GM18867 (cell line): Measurements from ENCODE around the gene MAPRE3.
"Not testable (repeated sequence)": the region's sequence is repeated elsewhere in the genome, so short reads cannot be mapped to it uniquely, and the experiment has no call there.

Source experiments
- ATAC-seq: cut with Tn5 transposase; IDR thresholded peaks from one replicate; pipeline ENCODE4 v1.9.1; 2021; ENCODE audit warnings: mild to moderate bottlenecking, moderate library complexity; ENCODE audit not compliant: unreplicated experiment

The MAPRE3 gene

GRCh38 chr2:26970244-26970927 lies at the start of gene MAPRE3:
MAPRE3 (plus strand) TSS chr2:26970637; CDS start chr2:27022219, 51,582 bp downstream.
- peak; percentile 83 for ATAC-seq

GRCh38 chr2:26921323-26921722 lies 49.1 kb upstream of the MAPRE3 start:
- no peak for ATAC-seq

DNA sequence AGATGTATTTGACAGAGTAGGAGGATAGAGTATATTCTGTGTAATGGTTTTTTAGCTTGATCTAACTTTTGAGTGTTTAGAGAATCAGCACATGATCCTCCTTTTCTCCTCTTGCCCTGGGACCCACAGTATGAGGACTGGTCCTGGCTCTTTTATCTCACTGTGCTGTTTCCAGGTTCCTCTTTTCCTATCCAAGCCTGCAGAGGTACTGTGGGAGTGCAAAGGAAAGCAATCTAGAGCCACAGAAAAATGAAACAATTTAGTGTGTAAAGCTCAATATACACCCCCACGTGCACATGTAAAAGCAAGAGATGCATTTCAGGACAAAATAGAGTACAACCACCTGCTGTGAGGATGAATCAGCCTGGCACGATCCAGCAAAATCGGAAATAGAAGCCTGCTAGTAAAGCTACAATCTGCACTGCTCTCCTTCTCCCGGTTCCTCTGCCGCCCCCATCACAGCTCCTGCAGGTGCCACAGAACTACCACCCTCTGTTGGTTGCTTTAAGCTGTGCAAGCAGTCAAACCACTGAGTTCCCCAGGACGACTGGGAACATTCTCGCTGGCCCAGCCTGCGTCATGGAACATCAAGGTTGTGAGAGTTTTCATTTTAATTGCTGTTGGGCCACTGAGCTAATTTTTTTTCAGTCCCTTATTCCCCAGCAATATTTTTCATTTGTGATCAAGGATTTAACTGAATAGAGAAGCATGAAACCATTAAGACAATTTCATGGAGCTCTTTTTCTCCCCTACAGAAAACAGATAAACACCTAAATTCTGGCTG lies 47.8 kb upstream of the MAPRE3 start:
- ATAC-seq = no peak

DNA sequence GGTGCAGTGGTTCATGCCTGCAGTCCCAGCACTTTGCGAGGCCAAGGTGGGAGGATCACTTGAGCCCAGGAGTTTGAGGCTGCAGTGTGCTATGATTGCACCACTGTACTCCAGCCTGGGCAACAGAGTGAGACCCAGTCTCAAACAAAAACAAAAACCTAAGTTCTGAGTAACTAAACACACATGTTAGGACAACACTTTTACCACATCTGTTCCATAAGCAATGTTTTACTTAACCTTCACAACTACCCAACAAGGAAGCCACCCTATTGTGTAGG lies 47.3 kb upstream of the MAPRE3 start:
- not testable (repeated sequence) for ATAC-seq

GRCh38 chr2:26924731-26925099 lies 45.7 kb upstream of the MAPRE3 start:
- ATAC-seq = no peak

GRCh38 chr2:26925100-26925791 lies 45.2 kb upstream of the MAPRE3 start:
- no peak for ATAC-seq

GRCh38 chr2:26927221-26927620 lies 43.2 kb upstream of the MAPRE3 start:
- no peak for ATAC-seq

DNA sequence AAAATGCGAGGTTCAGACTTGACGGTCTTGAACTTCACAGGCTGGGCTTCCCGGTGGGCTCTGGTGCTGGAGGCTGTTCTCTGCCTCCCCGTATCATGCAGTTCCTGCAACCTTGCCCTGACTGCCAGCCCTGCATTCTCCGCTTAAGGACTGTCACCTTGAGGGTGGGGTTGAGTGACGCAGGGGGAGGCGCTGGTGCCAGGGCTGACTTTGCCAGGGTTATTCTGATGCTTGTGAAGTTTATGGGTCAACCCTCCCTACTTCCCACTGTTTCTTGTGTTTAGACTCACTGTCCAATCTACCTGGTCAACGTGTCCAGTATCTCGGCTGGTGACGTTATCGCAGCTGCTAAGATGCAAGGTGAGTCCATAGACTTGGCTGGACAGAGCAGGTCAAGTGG lies 37.5 kb upstream of the MAPRE3 start:
- ATAC-seq = no peak

DNA sequence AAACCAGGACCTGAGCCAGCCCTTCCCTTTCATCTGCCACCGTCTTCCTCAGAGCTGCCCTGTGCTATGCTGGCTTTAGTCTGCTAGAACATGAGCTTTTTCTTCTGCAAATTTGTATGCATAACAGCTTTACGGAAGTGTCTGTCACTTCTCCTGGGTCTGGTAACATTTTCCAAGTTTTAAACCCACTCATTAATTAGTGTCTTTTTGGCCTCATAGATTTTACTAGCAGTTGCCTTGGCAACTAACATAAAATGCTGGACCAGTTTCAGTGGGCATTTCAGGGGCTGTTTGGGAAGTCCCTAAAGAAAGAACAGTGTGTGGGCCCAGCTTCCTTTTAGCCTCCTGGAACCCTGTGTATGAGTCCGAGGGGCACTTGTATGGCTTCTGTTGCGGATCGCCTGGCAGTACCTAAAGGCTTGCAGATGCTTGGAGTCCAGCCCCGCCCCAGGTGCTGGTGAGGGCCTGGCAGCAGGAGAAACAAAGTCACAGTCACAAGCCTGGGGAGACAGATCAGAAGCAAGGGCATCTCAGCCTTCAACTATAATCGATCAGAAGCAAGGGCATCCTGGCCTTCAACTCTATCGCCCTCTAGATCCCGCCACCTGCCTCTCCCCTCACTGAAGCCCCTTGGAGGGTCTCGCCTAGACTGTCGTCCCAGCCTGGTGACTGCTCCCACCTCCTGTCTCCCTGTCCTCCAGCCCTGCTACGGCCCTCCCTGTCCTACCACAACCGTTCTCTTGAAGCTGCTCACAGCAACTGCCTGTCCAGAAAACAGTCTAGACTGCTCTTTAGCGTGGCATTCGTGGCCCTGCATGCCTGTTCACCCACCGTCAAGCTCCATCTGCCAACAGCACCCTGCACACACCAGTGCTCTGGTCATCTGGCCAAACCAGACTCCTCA lies 36.8 kb upstream of the MAPRE3 start:
- no peak for ATAC-seq

- ATAC-seq = no peak
Measured at GRCh38 chr2:26934335-26934724, 36.1 kb upstream of the MAPRE3 start.

DNA sequence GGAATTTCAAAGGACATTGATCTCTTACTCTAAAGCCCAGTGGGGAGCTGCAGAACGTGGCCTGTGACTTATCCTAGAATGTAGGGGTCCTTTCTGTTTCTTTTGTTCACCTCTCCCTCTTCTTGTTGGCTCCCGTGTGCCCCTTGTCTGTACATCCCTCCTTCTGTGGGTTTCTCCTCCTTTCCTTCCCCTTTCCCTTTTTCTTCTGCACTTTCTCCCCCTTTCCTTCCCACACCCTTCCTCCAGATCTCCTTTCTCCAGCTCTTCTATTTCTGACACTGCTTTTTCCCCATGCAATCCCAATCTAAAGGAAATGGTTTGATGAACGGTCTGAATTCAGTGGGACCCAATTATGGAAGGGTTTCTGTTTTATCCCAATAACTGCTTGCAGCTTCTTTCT lies 35.5 kb upstream of the MAPRE3 start:
- ATAC-seq = no peak

- no peak for ATAC-seq
Measured at GRCh38 chr2:26936855-26937254, 33.6 kb upstream of the MAPRE3 start.

DNA sequence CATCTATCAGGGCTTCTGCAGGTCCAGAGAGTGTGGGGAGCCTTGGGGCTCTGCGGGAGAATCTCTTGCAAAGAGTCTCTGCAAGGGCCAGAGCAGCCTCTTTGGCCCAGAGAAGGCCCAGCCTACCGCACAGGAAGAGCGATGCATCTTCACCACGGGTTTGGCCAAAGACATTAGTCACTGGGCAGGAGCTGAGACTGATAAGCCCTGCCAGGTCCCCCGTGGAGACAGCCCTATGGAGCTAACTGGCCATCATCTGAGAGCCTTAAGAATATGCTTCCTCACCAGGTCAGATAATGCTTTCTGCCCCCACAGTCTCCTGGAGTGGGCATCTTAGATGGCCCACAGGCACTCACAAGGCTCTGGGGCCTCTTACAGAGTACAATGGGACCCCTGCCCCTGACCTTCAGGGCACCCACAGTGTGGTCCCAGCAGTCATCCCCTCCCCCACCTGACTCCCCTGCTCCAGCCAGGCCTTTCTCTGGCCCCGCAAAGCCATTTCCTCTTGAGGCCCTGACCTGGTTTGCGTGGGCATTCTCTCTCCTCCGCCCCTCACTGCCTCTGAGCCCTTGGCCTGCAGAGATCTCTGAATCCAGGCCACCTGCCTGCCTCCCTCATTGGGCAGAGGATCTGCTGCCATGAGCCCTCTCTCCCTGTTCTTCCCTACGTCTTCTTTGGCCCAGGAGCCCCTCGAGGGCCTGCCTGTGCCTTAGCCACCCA lies 31.9 kb upstream of the MAPRE3 start:
- ATAC-seq = no peak

DNA sequence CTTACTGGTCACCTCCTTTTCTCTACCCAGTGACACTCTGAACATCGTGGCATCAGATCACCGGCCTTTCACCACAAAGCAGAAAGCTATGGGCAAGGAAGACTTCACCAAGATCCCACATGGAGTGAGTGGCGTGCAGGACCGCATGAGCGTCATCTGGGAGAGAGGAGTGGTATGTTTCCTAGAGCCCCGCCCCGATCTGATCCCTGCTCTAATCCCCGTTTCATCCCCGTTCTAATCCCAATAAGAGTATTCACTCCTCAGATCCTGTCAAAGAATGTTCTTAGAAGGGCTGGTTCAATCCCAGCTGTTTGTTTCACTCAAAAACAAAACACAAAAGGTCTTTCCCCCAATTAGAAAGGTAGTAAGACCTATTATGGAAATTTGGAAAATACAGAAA lies 30.4 kb upstream of the MAPRE3 start:
- no peak for ATAC-seq

DNA sequence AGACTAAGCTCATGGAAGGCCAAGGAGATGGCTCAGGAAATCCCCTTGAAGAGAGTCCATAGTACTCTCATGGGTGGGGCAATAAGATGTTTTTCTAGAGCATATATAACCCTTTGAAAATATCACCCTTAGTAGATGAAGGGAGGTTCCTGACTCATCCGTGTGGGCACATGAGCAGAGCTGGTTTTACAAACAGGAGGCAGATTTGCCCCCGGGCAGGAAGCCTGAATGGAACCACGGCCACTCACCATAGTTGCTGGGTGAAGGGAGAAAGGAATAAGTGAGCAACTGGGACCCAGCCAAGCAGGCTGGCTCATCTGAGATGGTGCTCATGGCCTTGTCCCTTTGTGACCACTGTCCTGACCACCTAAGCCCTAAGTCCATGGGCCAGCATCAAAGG lies 29.0 kb upstream of the MAPRE3 start:
- ATAC-seq = no peak

DNA sequence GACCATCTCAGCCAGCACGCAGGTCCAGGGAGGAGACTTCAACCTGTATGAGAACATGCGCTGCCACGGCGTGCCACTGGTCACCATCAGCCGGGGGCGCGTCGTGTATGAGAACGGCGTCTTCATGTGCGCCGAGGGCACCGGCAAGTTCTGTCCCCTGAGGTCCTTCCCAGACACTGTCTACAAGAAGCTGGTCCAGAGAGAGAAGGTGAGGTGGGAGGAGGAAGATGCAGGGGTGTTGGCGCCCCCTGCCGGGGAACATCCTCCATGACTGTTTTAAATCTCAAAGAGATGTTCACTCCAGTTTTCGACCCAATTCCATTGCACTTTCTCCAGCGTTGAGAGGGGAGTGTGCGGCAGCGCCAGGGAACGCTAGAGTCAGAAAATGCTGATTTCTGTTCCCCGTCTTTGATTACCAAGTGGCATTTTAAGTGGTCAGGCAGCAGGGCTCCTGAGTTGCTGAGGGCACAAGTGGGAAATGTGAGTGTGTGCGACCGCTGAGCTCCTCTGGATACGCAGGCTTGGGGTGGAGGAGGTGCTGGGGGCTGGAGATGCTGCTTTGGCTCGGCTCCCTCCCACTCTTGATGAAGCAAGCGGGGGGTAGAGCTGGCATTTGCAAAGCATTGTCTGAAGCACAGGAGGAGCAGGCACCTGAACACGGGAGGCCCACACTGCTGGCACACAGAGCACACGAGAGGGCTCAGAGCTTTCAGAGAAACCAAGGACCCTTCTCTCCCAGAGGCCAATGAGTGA lies 27.7 kb upstream of the MAPRE3 start:
- no peak for ATAC-seq

DNA sequence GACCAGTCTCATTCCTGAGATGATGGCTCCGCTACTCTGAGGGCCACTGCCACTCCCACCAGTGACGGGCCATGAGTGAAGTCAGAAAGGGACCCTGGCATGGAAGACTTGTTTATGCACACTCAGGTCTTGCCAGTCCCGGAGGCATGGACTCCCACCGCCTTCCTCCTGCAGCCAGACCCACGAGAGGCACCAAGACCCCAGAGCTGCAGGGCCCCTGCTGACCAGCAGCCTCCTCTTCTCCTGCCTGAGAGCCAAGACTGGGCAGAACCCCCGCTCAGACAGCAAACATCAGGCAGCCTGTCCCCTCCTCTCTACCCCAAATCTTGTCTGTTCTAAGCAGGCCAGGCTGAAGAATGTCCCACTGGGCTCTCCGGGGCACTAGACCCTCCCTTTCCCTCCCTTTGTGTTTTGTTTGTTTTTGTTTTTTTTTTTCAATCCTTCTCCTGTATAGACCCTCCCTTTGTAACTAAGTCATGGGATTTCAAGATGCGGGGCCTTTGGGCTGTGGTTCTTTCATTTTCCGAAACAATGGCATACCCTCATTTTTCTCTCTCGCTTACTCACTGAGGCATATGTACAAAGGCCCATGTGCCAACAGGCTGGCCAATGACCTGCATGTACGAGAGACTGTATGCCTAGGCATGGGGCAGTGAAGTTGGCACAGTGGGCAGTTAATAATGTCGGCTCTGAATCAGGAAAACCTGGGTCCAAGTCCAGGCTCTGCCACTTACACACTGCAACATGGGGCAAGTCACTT lies 24.3 kb upstream of the MAPRE3 start:
- no peak for ATAC-seq

- no peak for ATAC-seq
Measured at GRCh38 chr2:26946841-26947784, 23.3 kb upstream of the MAPRE3 start.
